Smooth muscle cell (in vitro differentiated cells): ENCODE measurements around the gene DGKZ. TPM values are rescaled to one million over a fixed set of nuclear protein-coding genes. Genes with fewer than 3 reads are reported as not detected.

Source experiments
- DNase-seq: peaks from one replicate; lab custom pipeline; 2025; ENCODE audit not compliant: unreplicated experiment; lab: John Stamatoyannopoulos, UW
- H2AFZ ChIP-seq: fragments of 200-600 bp; sonication (generic); 2 replicates; pipeline ENCODE4 v1.6.0; 2016; ENCODE audit warnings: antibody characterized with exemption, low read depth, mild to moderate bottlenecking
- H3F3A ChIP-seq: fragments of 200-600 bp; sonication (generic); 2 replicates; pipeline ENCODE4 v1.6.0; 2017; ENCODE audit warnings: antibody characterized with exemption, low read depth
- H3K27ac ChIP-seq: fragments of 200-600 bp; sonication (generic); 2 replicates; pipeline ENCODE4 v1.5.1; 2016; ENCODE audit warnings: low read depth, mild to moderate bottlenecking
- H3K27me3 ChIP-seq: fragments of 200-600 bp; sonication (generic); 2 replicates; pipeline ENCODE4 v1.6.1; 2016; ENCODE audit warnings: low read depth, mild to moderate bottlenecking
- H3K36me3 ChIP-seq: fragments of 200-600 bp; sonication (generic); 2 replicates; pipeline ENCODE4 v1.5.1; 2016; ENCODE audit warnings: low read depth
- H3K4me1 ChIP-seq: fragments of 200-600 bp; sonication (generic); 2 replicates; pipeline ENCODE4 v1.5.1; 2016; ENCODE audit warnings: low read depth
- H3K4me2 ChIP-seq: fragments of 200-600 bp; sonication (generic); 2 replicates; pipeline ENCODE4 v1.6.0; 2016; ENCODE audit warnings: mild to moderate bottlenecking
- H3K4me3 ChIP-seq: fragments of 200-600 bp; sonication (generic); 2 replicates; pipeline ENCODE4 v1.5.1; 2016; ENCODE audit warnings: mild to moderate bottlenecking
- H3K79me2 ChIP-seq: fragments of 200-600 bp; sonication (generic); 2 replicates; pipeline ENCODE4 v1.6.0; 2016; ENCODE audit warnings: low read depth, mild to moderate bottlenecking
- H3K9ac ChIP-seq: fragments of 200-600 bp; sonication (generic); 2 replicates; pipeline ENCODE4 v1.6.0; 2016; ENCODE audit warnings: low read depth
- H3K9me3 ChIP-seq: fragments of 200-600 bp; sonication (generic); replicated peaks from 2 replicates; pipeline ENCODE4 v1.5.1; 2016; ENCODE audit warnings: low read depth
- H4K20me1 ChIP-seq: fragments of 200-600 bp; sonication (generic); 2 replicates; pipeline ENCODE4 v1.6.0; 2016; ENCODE audit warnings: low read depth
- WGBS: methylation state at CpG from one replicate; pipeline ENCODE4 v1.1.7; 2016; ENCODE audit warnings: low lambda C conversion rate; 5-methylcytosine and 5-hydroxymethylcytosine counted together
- polyA plus RNA-seq: library from polyadenylated mRNA; unstranded; fragments of >200 nt; fragmentation: Nextera tagmentation; extraction: Ambion mirVana; gene quantifications from 2 replicates; pipeline ENCODE4 v1.2.1, GENCODE V29; 2016
- total RNA-seq: library from RNA; depleted of rRNA; stranded (reverse); fragments of >200 nt; gene quantifications from 2 replicates; pipeline ENCODE4 v1.2.3, GENCODE V29; 2014
- TF ChIP-seq, protein P1 (sequence below): fragments of 200-600 bp; sonication (generic); IDR thresholded peaks from 2 replicates; pipeline ENCODE4 v1.5.1; 2017; ENCODE audit warnings: borderline replicate concordance, mild to moderate bottlenecking, antibody characterized with exemption; ENCODE audit not compliant: insufficient read depth, poor library complexity, severe bottlenecking

Gene DGKZ
- total and polyA plus RNA-seq, 2 experiments from 2014 or later = 30.7 to 42.1 TPM

GRCh38 chr11:46334211-46334610 is 13.1 kb upstream of the DGKZ start:
- Histone ChIP-seq H3K4me1 (peaks cover 37% of the 10 kb centered on the region), H3K27me3 (peaks cover 4% of the 10 kb centered on the region), H3K27ac (no peak overlapping the region), H3K4me2 (no peak overlapping the region), H3K9ac (no peak overlapping the region), H3F3A (peaks cover 11% of the 10 kb centered on the region), H4K20me1 (no peaks in the 10 kb centered on the region), H2AFZ (no peak overlapping the region), H3K9me3 (no peaks in the 10 kb centered on the region), H3K36me3 (no peaks in the 10 kb centered on the region), H3K4me3 (no peak overlapping the region), H3K79me2 (no peaks in the 10 kb centered on the region)
- TF ChIP-seq, protein P1, sequence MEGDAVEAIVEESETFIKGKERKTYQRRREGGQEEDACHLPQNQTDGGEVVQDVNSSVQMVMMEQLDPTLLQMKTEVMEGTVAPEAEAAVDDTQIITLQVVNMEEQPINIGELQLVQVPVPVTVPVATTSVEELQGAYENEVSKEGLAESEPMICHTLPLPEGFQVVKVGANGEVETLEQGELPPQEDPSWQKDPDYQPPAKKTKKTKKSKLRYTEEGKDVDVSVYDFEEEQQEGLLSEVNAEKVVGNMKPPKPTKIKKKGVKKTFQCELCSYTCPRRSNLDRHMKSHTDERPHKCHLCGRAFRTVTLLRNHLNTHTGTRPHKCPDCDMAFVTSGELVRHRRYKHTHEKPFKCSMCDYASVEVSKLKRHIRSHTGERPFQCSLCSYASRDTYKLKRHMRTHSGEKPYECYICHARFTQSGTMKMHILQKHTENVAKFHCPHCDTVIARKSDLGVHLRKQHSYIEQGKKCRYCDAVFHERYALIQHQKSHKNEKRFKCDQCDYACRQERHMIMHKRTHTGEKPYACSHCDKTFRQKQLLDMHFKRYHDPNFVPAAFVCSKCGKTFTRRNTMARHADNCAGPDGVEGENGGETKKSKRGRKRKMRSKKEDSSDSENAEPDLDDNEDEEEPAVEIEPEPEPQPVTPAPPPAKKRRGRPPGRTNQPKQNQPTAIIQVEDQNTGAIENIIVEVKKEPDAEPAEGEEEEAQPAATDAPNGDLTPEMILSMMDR = no peak
- no peak for DNase-seq
- 98% methylated on average over 3 of the region's 3 CpGs for WGBS

DNA sequence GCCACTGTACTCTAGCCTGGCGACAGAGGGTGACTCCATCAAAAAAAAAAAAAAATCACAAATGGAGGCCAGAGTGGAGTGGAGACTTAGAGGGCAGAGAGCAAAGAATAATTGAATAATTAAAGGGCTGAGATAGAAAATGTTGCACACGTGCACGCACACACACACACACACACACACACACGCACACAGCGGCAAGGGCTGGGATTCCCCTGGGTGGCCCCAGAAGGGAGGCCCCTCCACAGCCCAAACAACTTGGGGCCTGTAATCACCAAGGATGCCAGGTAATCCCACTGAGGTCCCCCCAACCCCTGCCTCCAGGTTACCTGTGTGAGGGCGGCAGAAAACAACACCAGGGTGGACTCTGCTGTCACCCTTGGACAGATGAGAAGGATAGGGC is 12.0 kb upstream of the DGKZ start:
- H3K9ac ChIP-seq = no peak overlapping the region
- no peak overlapping the region for H2AFZ ChIP-seq
- H3K4me1 ChIP-seq = peaks cover 36% of the 10 kb centered on the region
- over 99% methylated on average over 6 of the region's 6 CpGs for WGBS
- no peak for DNase-seq
- H3K36me3 ChIP-seq = no peaks in the 10 kb centered on the region
- H3K4me3 ChIP-seq = no peak overlapping the region
- H3K27me3 ChIP-seq = peaks cover 4% of the 10 kb centered on the region
- no peaks in the 10 kb centered on the region for H3K79me2 ChIP-seq
- H3K4me2 ChIP-seq = no peak overlapping the region
- H3K27ac ChIP-seq = no peak overlapping the region
- H3F3A ChIP-seq = peaks cover 4% of the 10 kb centered on the region
- no peaks in the 10 kb centered on the region for H3K9me3 ChIP-seq
- H4K20me1 ChIP-seq = no peaks in the 10 kb centered on the region
- TF ChIP-seq, protein P1 = no peak

DNA sequence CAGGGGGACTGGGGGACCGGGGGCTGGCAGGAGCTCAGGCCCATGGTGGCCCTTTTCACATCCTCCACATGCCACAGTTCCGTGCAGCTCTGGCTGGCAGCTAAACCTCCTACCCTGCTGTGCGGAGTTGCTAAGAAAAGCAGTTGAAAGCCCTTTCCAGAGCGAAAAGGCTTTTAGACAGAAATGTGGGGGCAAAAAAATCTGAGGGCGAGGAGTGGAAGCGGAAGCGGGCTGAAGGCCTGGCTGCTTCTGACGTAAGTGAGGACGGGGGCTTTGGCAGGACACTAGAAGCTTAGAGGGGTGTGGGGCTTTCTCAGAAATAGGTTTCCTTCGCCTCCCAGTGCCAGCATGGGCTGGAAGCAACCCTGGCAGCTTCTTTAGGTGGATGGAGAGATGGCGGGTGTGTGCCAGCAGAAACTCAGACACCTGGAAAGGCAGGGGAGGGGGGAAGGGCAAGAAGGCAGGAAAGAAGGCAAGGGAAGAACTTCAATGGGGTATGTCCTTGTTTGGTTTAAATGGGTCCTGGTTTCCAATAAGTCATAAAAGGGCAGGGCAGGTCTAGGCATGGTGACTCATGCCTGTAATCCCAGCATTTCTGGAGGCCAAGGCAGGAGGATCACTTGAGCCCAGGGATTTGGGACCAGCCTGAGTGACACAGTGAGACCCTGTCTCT is 11.2 kb upstream of the DGKZ start:
- peak overlapping the region; percentile 51 for H3K4me2 ChIP-seq
- H3F3A ChIP-seq = peaks cover 3% of the 10 kb centered on the region
- H3K4me1 ChIP-seq = peaks cover 31% of the 10 kb centered on the region
- no peaks in the 10 kb centered on the region for H3K36me3 ChIP-seq
- no peaks in the 10 kb centered on the region for H3K79me2 ChIP-seq
- H4K20me1 ChIP-seq = no peaks in the 10 kb centered on the region
- H3K27me3 ChIP-seq = peaks cover 4% of the 10 kb centered on the region
- no peak overlapping the region for H3K9ac ChIP-seq
- no peak overlapping the region for H2AFZ ChIP-seq
- H3K9me3 ChIP-seq = no peaks in the 10 kb centered on the region
- no peak for DNase-seq
- TF ChIP-seq, protein P1 = no peak
- no peak overlapping the region for H3K4me3 ChIP-seq
- 81% methylated on average over 11 of the region's 11 CpGs for WGBS
- no peak overlapping the region for H3K27ac ChIP-seq
